Heart right ventricle (tissue), 16 donors: ENCODE data around the gene CYP2S1. TPM values are rescaled to one million over a fixed set of nuclear protein-coding genes. Genes with fewer than 3 reads are reported as not detected.
"Not testable (repeated sequence)": the region's sequence is repeated elsewhere in the genome, so short reads cannot be mapped to it uniquely, and the experiment has no call there.

Experiments
- ATAC-seq, 8 donors: fragments of 200-7000 bp; cut with Tn5 transposase; one replicate each; pipeline ENCODE4 v1.9.1; 2020; ENCODE audit warnings: mild to moderate bottlenecking in 8 of 8, moderate library complexity in 8 of 8, moderate number of reproducible peaks in 1 of 8
- DNase-seq, 2 donors: peaks; one replicate each; pipeline ENCODE4 v3.0.0-alpha.2; 2020
- H3K27ac ChIP-seq, 10 donors: fragments of 200-600 bp; sonication (generic) in 2 of 10; one replicate each; pipeline versions ENCODE4 v1.5.0 to v1.8.0; 2020 to 2022; ENCODE audit warnings: mild to moderate bottlenecking in 3 of 10
- H3K27me3 ChIP-seq, 7 donors: fragments of 200-600 bp; one replicate each; pipeline ENCODE4 v1.8.0; 2021 to 2022; ENCODE audit warnings: mild to moderate bottlenecking in 2 of 7
- H3K36me3 ChIP-seq, 9 donors: fragments of 200-600 bp; sonication (generic) in 1 of 9; one replicate each; pipeline versions ENCODE4 v1.5.0 to v1.8.0; 2020 to 2022; ENCODE audit warnings: mild to moderate bottlenecking in 2 of 9
- H3K4me1 ChIP-seq, 9 donors: fragments of 200-600 bp; sonication (generic) in 1 of 9; one replicate each; pipeline versions ENCODE4 v1.5.0 to v1.8.0; 2020 to 2022; ENCODE audit warnings: mild to moderate bottlenecking in 4 of 9
- H3K4me3 ChIP-seq, 10 donors: fragments of 200-600 bp; sonication (generic) in 2 of 10; one replicate each; pipeline versions ENCODE4 v1.5.0 to v1.8.0; 2020 to 2022; ENCODE audit warnings: mild to moderate bottlenecking in 7 of 10, moderate library complexity in 2 of 10
- H3K9me3 ChIP-seq, 11 donors: fragments of 200-600 bp in 10 of 11; sonication (generic) in 2 of 11; one replicate each; pipeline versions ENCODE4 v1.5.0 to v1.8.0; 2013 to 2022; ENCODE audit warnings: mild to moderate bottlenecking in 2 of 11, control low read depth in 1 of 11, moderate library complexity in 1 of 11
- CTCF ChIP-seq, 9 donors: fragments of 200-600 bp; sonication (generic) in 2 of 9; IDR thresholded peaks; one replicate each; pipeline versions ENCODE4 v1.5.0 to v1.8.0; 2021 to 2022; ENCODE audit warnings: antibody characterized with exemption in 9 of 9, mild to moderate bottlenecking in 5 of 9, moderate library complexity in 1 of 9
- WGBS, 2 donors: extraction: QIAGEN DNeasy Blood & Tissue Kit; methylation state at CpG; one replicate each; pipeline ENCODE4 v1.1.7; 2013; ENCODE audit warnings: inconsistent platforms in 1 of 2; 5-methylcytosine and 5-hydroxymethylcytosine counted together
- intact Hi-C, 10 donors: fragments of 100-400 bp; cut with DNase I; formaldehyde crosslinking; loops; one replicate each; pipeline versions ENCODE4 v1.11.1 to v1.14.2; 2022
- long read RNA-seq, 3 donors: library from polyadenylated mRNA; unstranded; transcript quantifications; one replicate each; pipeline ENCODE4 v2.0.0, GENCODE V29; 2020 to 2021
- polyA plus RNA-seq, 2 donors: library from polyadenylated mRNA; stranded (reverse); fragments of 200-250 nt; gene quantifications; one replicate each; pipeline ENCODE4 v1.2.3, GENCODE V29; 2013
- total RNA-seq, 10 donors: library from RNA; stranded (reverse); fragmentation: NEBNext Ultra II Directional in 3 of 10; extraction: Animal tissue kit (Norgen Biotek cat#: 25700) in 3 of 10; gene quantifications; one replicate each; pipeline versions ENCODE4 v1.2.1 to v1.2.4, GENCODE V29; 2021 to 2023
- donor health status: Arrhythmogenic right ventricular cardiomyopathy.
- donor health status: ischemic (EF 13 %, LVEDD 7.1; RV severe dilation, severe dysfunction).
- donor health status: healthy with polysubstance abuse.
- donor health status: DM: no; HTN: yes; CAD: no.
- donor health status: DM: no; HTN: no; CAD: no.
- donor health status: ischemic (EF 25% LVEDD 6.9; RV normal size, moderate dysfunction).
- donor health status: ischemic (EF 25% LVEDD 5.7; RV mildly dilated, moderate dysfunction).
- donor health status: healthy.
- donor health status: DM: yes; HTN: yes; CAD: no.
- donor health status: Ischemic cardiomyopathy.
- donor health status: ischemic (EF 35%, LVEDD 5.7; RV mildly dilated, moderate dysfunction).
- donor health status: nonischemic (EF 11% LVEDD 7.7; RV severe dilation, severe dysfunction).
- donor health status: DM: yes; HTN: yes; CAD: no.
- donor health status: PGD.
- donor health status: ischemic (EF 29% LVEDD 5.4; RV normal size, mild dysfunction).
- donor health status: nonischemic (EF 23%, LVEDD 6.1; RV moderate dilation, normal function).

Gene CYP2S1
- 1 to 10 TPM in 1 of 10 donors, under 1 TPM in 4, not detected in 5; 0.42 to 1.1 (median 0.59) TPM for total RNA-seq
- under 1 TPM; 0.29 to 0.30 TPM for polyA plus RNA-seq
- long read RNA-seq, donor 1: 0 reads
- long read RNA-seq, donor 2: 0 reads
- long read RNA-seq, donor 3: 0 reads

- peaks cover 0 to 29% (median 4%) of the 10 kb centered on the region in 9 donors for H3K4me1 ChIP-seq
- peak in 4 of 8 donors; percentile 19 to 51 (median 38) for ATAC-seq
- WGBS, 2 donors: 4 to 5% methylated on average over 55 to 58 of the region's 58 CpGs
- peak within 1 kb of the TSS in 7 of 10 donors; percentile 16 to 45 (median 24) for H3K4me3 ChIP-seq
- peaks cover 0 to 82% (median 63%) of the 10 kb centered on the region in 7 donors for H3K27me3 ChIP-seq
- TF ChIP-seq CTCF (IDR thresholded peaks at IDR 0.05): no peak
- intact Hi-C loops: no loop called here
- no peak within 1 kb of the TSS for H3K27ac ChIP-seq
- no peaks in the 10 kb centered on the region for H3K9me3 ChIP-seq
- no peaks in the 10 kb centered on the region for H3K36me3 ChIP-seq
- DNase-seq: no peak
Measured at GRCh38 chr19:41192574-41193429, at the start of gene CYP2S1. Gene CYP2S1 (plus strand): TSS chr19:41193219. CDS start chr19:41193265, 46 bp downstream.

GRCh38 chr19:41144403-41144802 lies 48.6 kb upstream of the CYP2S1 start:
- Histone ChIP-seq H3K9me3 (no peaks in the 10 kb centered on the region), H3K4me3 (no peak overlapping the region), H3K27ac (no peak overlapping the region), H3K4me1 (no peaks in the 10 kb centered on the region), H3K27me3 (peaks cover 0 to 31% (median 17%) of the 10 kb centered on the region in 7 donors), H3K36me3 (no peaks in the 10 kb centered on the region)
- ATAC-seq: peak in 6 of 8 donors; percentile 65 to 82 (median 68)
- intact Hi-C loops: loop anchor here in 9 of 10 donors (2.0 to 10.0 kb wide), 6 partner anchors 167 to 482 kb away; no protein-coding TSS in a partner anchor
- WGBS, 2 donors: 17 to 31% methylated on average over 7 of the region's 7 CpGs
- peak; percentile 69 to 73 for DNase-seq
- peak; percentile 65 to 87 (median 77) for TF ChIP-seq CTCF (IDR thresholded peaks at IDR 0.05)

- no peak overlapping the region for H3K27ac ChIP-seq
- no peaks in the 10 kb centered on the region for H3K36me3 ChIP-seq
- DNase-seq (no peak), ATAC-seq (no peak)
- intact Hi-C loops: loop anchor here in 2 of 10 donors (5.0 to 10.0 kb wide), 2 partner anchors 485 to 488 kb away; no protein-coding TSS in a partner anchor
- 91 to 93% methylated on average over 2 of the region's 2 CpGs for WGBS, 2 donors
- no peak for TF ChIP-seq CTCF (IDR thresholded peaks at IDR 0.05)
- no peaks in the 10 kb centered on the region for H3K9me3 ChIP-seq
- H3K27me3 ChIP-seq: peaks cover 0 to 31% (median 17%) of the 10 kb centered on the region in 7 donors
- no peak overlapping the region for H3K4me3 ChIP-seq
- no peaks in the 10 kb centered on the region for H3K4me1 ChIP-seq
Measured at GRCh38 chr19:41149831-41150230, 43.2 kb upstream of the CYP2S1 start.

GRCh38 chr19:41150986-41151385 lies 42.0 kb upstream of the CYP2S1 start:
- ATAC-seq, intact Hi-C loops, H3K4me3 ChIP-seq, H3K36me3 ChIP-seq, H3K9me3 ChIP-seq, DNase-seq, H3K4me1 ChIP-seq, H3K27ac ChIP-seq: not testable (repeated sequence)
- 81 to 86% methylated on average over 7 of the region's 7 CpGs for WGBS, 2 donors
- H3K27me3 ChIP-seq: peaks cover 0 to 26% (median 15%) of the 10 kb centered on the region in 7 donors
